GM12878 (cell line): Measurements from ENCODE around the gene AIG1. TPM values are rescaled to one million over a fixed set of nuclear protein-coding genes. Genes with fewer than 3 reads are reported as not detected.

Experiments used
- ATAC-seq: fragments of 200-7000 bp; cut with Tn5 transposase; 3 replicates; pipeline ENCODE4 v1.9.1; 2020; ENCODE audit warnings: mild to moderate bottlenecking, moderate library complexity
- BruUV-seq: library from RNA; stranded (reverse); fragments of 400-500 nt; replicated peaks from 2 replicates; lab custom pipeline; 2021; lab: Mats Ljungman, UMichigan
- CTCF ChIA-PET: fragments of 300-600 bp; sonication (Branson Sonifier 250); formaldehyde crosslinking; extraction: SDS; loops from one replicate; lab custom pipeline; 2021; ENCODE audit warnings: inconsistent platforms; lab: Yijun Ruan, JAX
- POLR2A ChIA-PET: fragments of 350-600 bp; formaldehyde crosslinking; extraction: SDS; loops from one replicate; lab custom pipeline; 2021; ENCODE audit warnings: inconsistent platforms; lab: Charles Lee
- RAD21 ChIA-PET: fragments of 300-600 bp; sonication (Branson Sonifier 250); formaldehyde crosslinking; loops from one replicate; lab custom pipeline; 2023; ENCODE audit warnings: antibody characterized with exemption; ENCODE audit not compliant: unreplicated experiment; lab: Charles Lee
- SMC1A ChIA-PET: fragments of 300-600 bp; sonication (Branson Sonifier 250); formaldehyde crosslinking; loops from one replicate; lab custom pipeline; 2023; ENCODE audit not compliant: unreplicated experiment, uncharacterized antibody; lab: Charles Lee
- DNase-seq: peaks from one replicate; pipeline ENCODE4 v3.0.0-alpha.2; 2011; ENCODE audit warnings: low read depth, low spot score
- FAIRE-seq: peaks from 3 replicates; lab custom pipeline; 2011; peaks lifted over from hg19 to GRCh38; lab: Jason Lieb, UNC
- H2AFZ ChIP-seq: 2 replicates; pipeline ENCODE4 v1.6.0; 2011; ENCODE audit warnings: low read depth, low read length, control low read depth; ENCODE audit not compliant: control insufficient read depth
- H3K27ac ChIP-seq: 2 replicates; pipeline ENCODE4 v1.5.1; 2011; ENCODE audit warnings: control low read depth; ENCODE audit not compliant: control insufficient read depth, insufficient read depth
- H3K27me3 ChIP-seq, 2 experiments: replicated peaks in 1 of 2; 2 replicates each; pipeline versions ENCODE4 v1.6.0 to v1.6.1; 2011; ENCODE audit warnings: low read length in 1 of 2; ENCODE audit not compliant: control insufficient read depth in 2 of 2, insufficient read depth in 2 of 2
- H3K36me3 ChIP-seq, 2 experiments: 2 replicates each; pipeline ENCODE4 v1.5.1; 2011; ENCODE audit warnings: low read length in 1 of 2; ENCODE audit not compliant: control insufficient read depth in 2 of 2, insufficient read depth in 2 of 2
- H3K4me1 ChIP-seq: 2 replicates; pipeline ENCODE4 v1.6.1; 2011; ENCODE audit warnings: mild to moderate bottlenecking, low read length, moderate library complexity, mixed read lengths; ENCODE audit not compliant: control insufficient read depth, insufficient read depth
- H3K4me2 ChIP-seq: 2 replicates; pipeline ENCODE4 v1.6.0; 2011; ENCODE audit warnings: control low read depth; ENCODE audit not compliant: control insufficient read depth, insufficient read depth
- H3K4me3 ChIP-seq: fragments of 200-600 bp; sonication (generic); 2 replicates; pipeline ENCODE4 v1.5.1; 2016
- H3K79me2 ChIP-seq: 2 replicates; pipeline ENCODE4 v1.6.0; 2011; ENCODE audit warnings: low read length; ENCODE audit not compliant: control insufficient read depth, insufficient read depth
- H3K9ac ChIP-seq: 2 replicates; pipeline ENCODE4 v1.8.0; 2011; ENCODE audit warnings: low read length, control low read depth, mixed read lengths; ENCODE audit not compliant: control insufficient read depth, insufficient read depth
- H3K9me3 ChIP-seq: replicated peaks from 3 replicates; pipeline ENCODE4 v1.5.1; 2011; ENCODE audit warnings: mild to moderate bottlenecking, low read length; ENCODE audit not compliant: control insufficient read depth, insufficient read depth
- H4K20me1 ChIP-seq: 2 replicates; pipeline ENCODE4 v1.6.0; 2011; ENCODE audit not compliant: control insufficient read depth, insufficient read depth
- ATF3 ChIP-seq: IDR thresholded peaks from 2 replicates; pipeline ENCODE4 v1.6.1; 2011; ENCODE audit warnings: low read depth, mild to moderate bottlenecking, low read length, moderate library complexity, borderline replicate concordance; ENCODE audit errors: extremely low read depth
- E4F1 ChIP-seq: fragments of 450-650 bp; IDR thresholded peaks from 2 replicates; pipeline ENCODE4 v1.6.1; 2018; ENCODE audit warnings: borderline replicate concordance, mild to moderate bottlenecking; ENCODE audit not compliant: partially characterized antibody
- HSF1 ChIP-seq: fragments of 150-350 bp; IDR thresholded peaks from 2 replicates; pipeline ENCODE4 v1.6.1; 2014; ENCODE audit warnings: mild to moderate bottlenecking, low read depth, low read length
- IRF3 ChIP-seq: fragments of 450-650 bp; IDR thresholded peaks from 2 replicates; pipeline ENCODE4 v1.6.1; 2014; ENCODE audit warnings: mild to moderate bottlenecking
- PRDM15 ChIP-seq: fragments of 450-650 bp; formaldehyde crosslinking; IDR thresholded peaks from 2 replicates; pipeline ENCODE4 v1.4.0; 2020; ENCODE audit warnings: mild to moderate bottlenecking, moderate library complexity
- SIX5 ChIP-seq: IDR thresholded peaks from 2 replicates; pipeline ENCODE4 v1.6.1; 2011; ENCODE audit warnings: mild to moderate bottlenecking, low read depth, low read length, moderate library complexity; ENCODE audit not compliant: severe bottlenecking
- SREBF1 ChIP-seq: IDR thresholded peaks from 2 replicates; pipeline ENCODE4 v1.6.1; 2012; ENCODE audit warnings: mild to moderate bottlenecking, low read length
- WRNIP1 ChIP-seq: IDR thresholded peaks from 2 replicates; pipeline ENCODE4 v1.6.1; 2011; ENCODE audit warnings: low read depth, low read length, improper control_type of control experiment, borderline replicate concordance
- YBX1 ChIP-seq: fragments of 450-650 bp; IDR thresholded peaks from 2 replicates; pipeline ENCODE4 v1.6.1; 2016; ENCODE audit warnings: antibody characterized with exemption
- WGBS: methylation state at CpG from one replicate; pipeline ENCODE4 v1.1.6; 2016; ENCODE audit warnings: low lambda C conversion rate; ENCODE audit not compliant: insufficient replicate concordance, insufficient coverage; ENCODE audit errors: missing lambda C conversion rate; 5-methylcytosine and 5-hydroxymethylcytosine counted together
- in situ Hi-C: fragments of 300-500 bp; cut with MboI; formaldehyde crosslinking; loops from 9 replicates; pipeline ENCODE4 v1.14.3; 2018; ENCODE audit warnings: mixed read lengths
- intact Hi-C: fragments of 100-400 bp; cut with micrococcal nuclease; formaldehyde crosslinking; loops from one replicate; pipeline ENCODE4 v1.14.2; 2022; ENCODE audit not compliant: unreplicated experiment
- polyA plus RNA-seq, 11 experiments: library from polyadenylated mRNA; depleted of rRNA in 4 of 11; unstranded in 6 of 11; stranded (reverse) in 5 of 11; fragments of >200 nt; fragmentation: Nextera tagmentation in 4 of 11; fragmentation: Illumina TruSeq in 1 of 11; extraction: Ambion mirVana in 4 of 11; extraction: Trizol in 1 of 11; gene quantifications; 1 replicate in 1 of 11; 2 replicates in 10 of 11; pipeline versions ENCODE4 v1.2.1 to v1.2.3, GENCODE V29; 2011 to 2016; ENCODE audit warnings: inconsistent platforms in 2 of 11, missing spikeins in 2 of 11, low read depth in 1 of 11
- total RNA-seq, 4 experiments: library from RNA; depleted of rRNA in 3 of 4; stranded (reverse); fragments of >200 nt in 3 of 4; fragmentation: Illumina TruSeq in 1 of 4; extraction: Trizol in 1 of 4; gene quantifications; 2 replicates each; pipeline versions ENCODE4 v1.2.1 to v1.2.3, GENCODE V29; 2013 to 2021

Gene AIG1
- total and polyA plus RNA-seq, 10 of the 15 experiments (the other 5 are each of a cell fraction or from before 2014, with no cell fraction given), result 27.0 to 74.5 (median 36.4) TPM

- TF ChIP-seq SIX5, result no peak
- no peak for TF ChIP-seq HSF1
- TF ChIP-seq PRDM15 (CRISPR knock-in tag), result no peak
Measured at GRCh38 chr6:143357561-143358255, 297.0 kb downstream of the AIG1 start (continued).

GRCh38 chr6:143361536-143362191 is 301.0 kb downstream of the AIG1 start:
- DNase-seq (no peak), FAIRE-seq (no peak), ATAC-seq (no peak)
- WGBS, result 75% methylated on average over 4 of the region's 4 CpGs
- ChIA-PET RAD21 (no interaction called here), SMC1A (no interaction called here), POLR2A (no interaction called here), CTCF (no interaction called here)
- no TSS peak for BruUV-seq
- no peak overlapping the region for H3K4me3 ChIP-seq
- TF ChIP-seq ATF3 (no peak), YBX1 (no peak), SREBF1 (no peak), WRNIP1 (no peak), E4F1 (no peak), IRF3 (no peak)
- H3K27me3 ChIP-seq, result no peaks in the 10 kb centered on the region
- intact Hi-C loops (no loop called here), in situ Hi-C loops (no loop called here)
- H3K36me3 ChIP-seq, result no peaks in the 10 kb centered on the region
- H4K20me1 ChIP-seq, result no peaks in the 10 kb centered on the region
- no peak overlapping the region for H2AFZ ChIP-seq
- H3K4me2 ChIP-seq, result no peak overlapping the region
- H3K9ac ChIP-seq, result no peak overlapping the region
- no peaks in the 10 kb centered on the region for H3K79me2 ChIP-seq
- no peaks in the 10 kb centered on the region for H3K4me1 ChIP-seq
- no peaks in the 10 kb centered on the region for H3K9me3 ChIP-seq
- no peak overlapping the region for H3K27ac ChIP-seq
